Kidney (tissue), 14 donors: ENCODE data around the gene FERMT1. TPM values are rescaled to one million over a fixed set of nuclear protein-coding genes. Genes with fewer than 3 reads are reported as not detected.

ENCODE experiments used
- DNase-seq, 5 donors: peaks; one replicate each; pipeline ENCODE4 v3.0.0-alpha.2; 2013 to 2020
- FAIRE-seq: peaks from 2 replicates; lab custom pipeline; 2012; peaks lifted over from hg19 to GRCh38; lab: Jason Lieb, UNC
- H3K27ac ChIP-seq, 2 donors: one replicate each; pipeline ENCODE4 v1.7.0; 2013; ENCODE audit warnings: low read depth in 2 of 2, low read length in 2 of 2, inconsistent platforms in 1 of 2
- H3K27me3 ChIP-seq: one replicate; pipeline ENCODE4 v1.7.1; 2013; ENCODE audit warnings: low read length, inconsistent platforms; ENCODE audit not compliant: control insufficient read depth, insufficient read depth
- H3K36me3 ChIP-seq, 3 donors: one replicate each; pipeline versions ENCODE4 v1.7.0 to v1.7.1; 2013; ENCODE audit warnings: low read length in 3 of 3, control low read depth in 1 of 3, inconsistent platforms in 1 of 3; ENCODE audit not compliant: insufficient read depth in 3 of 3, control insufficient read depth in 2 of 3
- H3K4me1 ChIP-seq, 3 donors: one replicate each; pipeline versions ENCODE4 v1.7.0 to v1.7.1; 2013; ENCODE audit warnings: low read length in 3 of 3, inconsistent platforms in 1 of 3, low read depth in 1 of 3; ENCODE audit not compliant: control insufficient read depth in 2 of 3, insufficient read depth in 2 of 3
- H3K4me3 ChIP-seq, 3 donors: one replicate each; pipeline versions ENCODE4 v1.7.0 to v1.8.1; 2013; ENCODE audit warnings: low read length in 3 of 3, control low read depth in 1 of 3, inconsistent platforms in 1 of 3
- H3K9ac ChIP-seq, 3 donors: one replicate each; pipeline versions ENCODE4 v1.7.0 to v1.7.1; 2013; ENCODE audit warnings: low read length in 3 of 3, control low read depth in 1 of 3, inconsistent platforms in 1 of 3
- H3K9me3 ChIP-seq, 3 donors: one replicate each; pipeline versions ENCODE4 v1.7.0 to v1.7.1; 2013; ENCODE audit warnings: low read length in 3 of 3, control low read depth in 1 of 3, inconsistent platforms in 1 of 3; ENCODE audit not compliant: control insufficient read depth in 2 of 3, insufficient read depth in 1 of 3
- intact Hi-C: fragments of 100-400 bp; cut with DNase I; formaldehyde crosslinking; loops from one replicate; pipeline ENCODE4 v1.11.1; 2022
- polyA plus RNA-seq: library from polyadenylated mRNA; stranded (reverse); fragments of 350-450 nt; fragmentation: Illumina TruSeq; extraction: RNeasy Lipid Tissue Mini Kit (QIAGEN cat#74804); gene quantifications from one replicate; pipeline ENCODE4 v1.2.3, GENCODE V29; 2014; ENCODE audit warnings: low read depth, low replicate concordance; ENCODE audit not compliant: insufficient read depth
- total RNA-seq: library from RNA; stranded (reverse); fragmentation: NEBNext Ultra II Directional; extraction: Animal tissue kit (Norgen Biotek cat#: 25700); gene quantifications from one replicate; pipeline ENCODE4 v1.2.1, GENCODE V29; 2021
- TF ChIP-seq, protein P1 (sequence below): IDR thresholded peaks from 3 replicates; pipeline ENCODE4 v1.5.1; 2012; ENCODE audit warnings: mild to moderate bottlenecking, moderate library complexity, borderline replicate concordance; ENCODE audit not compliant: insufficient read depth; ENCODE audit errors: extremely low read depth
- donor health status: control.
- donor health status: control.
- donor health status: control.
- donor health status: control.
- donor health status: control.
- donor health status: DM: yes; HTN: yes; CAD: no.
- donor health status: Normal renal cell carcinoma (clear cell type).

The FERMT1 gene
- total and polyA plus RNA-seq, 2 donors from 2014 or later = 0.57 to 2.2 TPM

GRCh38 chr20:6040958-6041807 is 81.6 kb downstream of the FERMT1 start:
- H3K4me3 ChIP-seq = no peak overlapping the region
- DNase-seq (peak in 1 of 5 donors; percentile 46), FAIRE-seq (no peak)
- intact Hi-C loops = no loop called here
- H3K9ac ChIP-seq = no peak overlapping the region
- H3K27me3 ChIP-seq = no peaks in the 10 kb centered on the region
- H3K4me1 ChIP-seq = no peaks in the 10 kb centered on the region
- H3K36me3 ChIP-seq = peaks cover 4 to 35% (median 16%) of the 10 kb centered on the region in 3 donors
- no peaks in the 10 kb centered on the region for H3K9me3 ChIP-seq
- TF ChIP-seq, protein P1, sequence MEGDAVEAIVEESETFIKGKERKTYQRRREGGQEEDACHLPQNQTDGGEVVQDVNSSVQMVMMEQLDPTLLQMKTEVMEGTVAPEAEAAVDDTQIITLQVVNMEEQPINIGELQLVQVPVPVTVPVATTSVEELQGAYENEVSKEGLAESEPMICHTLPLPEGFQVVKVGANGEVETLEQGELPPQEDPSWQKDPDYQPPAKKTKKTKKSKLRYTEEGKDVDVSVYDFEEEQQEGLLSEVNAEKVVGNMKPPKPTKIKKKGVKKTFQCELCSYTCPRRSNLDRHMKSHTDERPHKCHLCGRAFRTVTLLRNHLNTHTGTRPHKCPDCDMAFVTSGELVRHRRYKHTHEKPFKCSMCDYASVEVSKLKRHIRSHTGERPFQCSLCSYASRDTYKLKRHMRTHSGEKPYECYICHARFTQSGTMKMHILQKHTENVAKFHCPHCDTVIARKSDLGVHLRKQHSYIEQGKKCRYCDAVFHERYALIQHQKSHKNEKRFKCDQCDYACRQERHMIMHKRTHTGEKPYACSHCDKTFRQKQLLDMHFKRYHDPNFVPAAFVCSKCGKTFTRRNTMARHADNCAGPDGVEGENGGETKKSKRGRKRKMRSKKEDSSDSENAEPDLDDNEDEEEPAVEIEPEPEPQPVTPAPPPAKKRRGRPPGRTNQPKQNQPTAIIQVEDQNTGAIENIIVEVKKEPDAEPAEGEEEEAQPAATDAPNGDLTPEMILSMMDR = no peak
- H3K27ac ChIP-seq = no peak overlapping the region

DNA sequence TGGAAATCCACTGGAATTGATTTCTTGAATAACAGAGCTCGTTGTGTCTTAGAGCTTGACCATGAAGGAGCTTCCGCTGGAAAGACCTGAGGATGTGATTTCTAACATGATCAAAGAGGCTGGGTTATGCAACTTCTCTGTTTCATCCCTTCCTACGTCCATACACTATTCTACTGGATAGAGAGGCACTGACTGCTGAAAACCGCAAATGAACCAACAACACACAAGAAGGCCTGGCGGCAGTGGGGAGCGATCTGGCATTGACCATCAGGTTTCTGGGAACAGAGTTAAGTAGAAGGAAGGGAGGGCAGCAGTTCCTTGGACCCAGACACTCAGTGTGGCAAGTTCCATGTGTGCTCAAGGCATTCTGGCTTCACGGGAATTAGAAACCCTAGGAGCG is 82.3 kb downstream of the FERMT1 start:
- Histone ChIP-seq H3K27ac (no peak overlapping the region), H3K4me3 (no peak overlapping the region), H3K9ac (no peak overlapping the region), H3K36me3 (peaks cover 4 to 35% (median 16%) of the 10 kb centered on the region in 3 donors), H3K4me1 (no peaks in the 10 kb centered on the region), H3K9me3 (no peaks in the 10 kb centered on the region), H3K27me3 (no peaks in the 10 kb centered on the region)
- DNase-seq (no peak), FAIRE-seq (no peak)
- TF ChIP-seq, protein P1 = no peak
- intact Hi-C loops = no loop called here

DNA sequence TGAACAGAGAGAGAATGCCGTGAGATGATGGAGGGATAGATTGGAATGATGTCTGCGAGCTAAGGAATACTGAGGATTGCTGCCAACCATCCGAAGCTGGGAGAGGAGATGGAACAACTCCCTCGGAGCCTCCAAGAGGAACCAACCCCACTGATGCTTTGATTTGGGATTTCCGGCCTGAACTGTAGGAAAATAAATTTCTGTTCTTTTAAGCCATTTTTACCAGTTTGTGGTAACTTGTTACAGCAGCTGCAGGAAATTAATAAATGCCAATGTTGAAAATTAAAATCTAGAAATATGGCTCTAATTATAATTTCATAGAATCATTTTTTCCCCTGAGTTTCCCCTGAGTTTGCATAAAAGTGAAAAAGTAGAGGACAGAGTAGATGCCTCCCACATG is 83.1 kb downstream of the FERMT1 start:
- Histone ChIP-seq H3K27me3 (no peaks in the 10 kb centered on the region), H3K9me3 (no peaks in the 10 kb centered on the region), H3K36me3 (peaks cover 4 to 37% (median 16%) of the 10 kb centered on the region in 3 donors), H3K9ac (no peak overlapping the region), H3K27ac (no peak overlapping the region), H3K4me3 (no peak overlapping the region), H3K4me1 (no peaks in the 10 kb centered on the region)
- no peak for DNase-seq
- intact Hi-C loops = no loop called here
- TF ChIP-seq, protein P1 = no peak
- no peak for FAIRE-seq
